ENCODE data around the gene LMBR1L. TPM values are rescaled to one million over a fixed set of nuclear protein-coding genes. Genes with fewer than 3 reads are reported as not detected.

The LMBR1L gene
- total and polyA plus RNA-seq, 10 of the 15 experiments (the other 5 are each of a cell fraction or from before 2014, with no cell fraction given) = 2.1 to 42.6 (median 20.0) TPM

DNA sequence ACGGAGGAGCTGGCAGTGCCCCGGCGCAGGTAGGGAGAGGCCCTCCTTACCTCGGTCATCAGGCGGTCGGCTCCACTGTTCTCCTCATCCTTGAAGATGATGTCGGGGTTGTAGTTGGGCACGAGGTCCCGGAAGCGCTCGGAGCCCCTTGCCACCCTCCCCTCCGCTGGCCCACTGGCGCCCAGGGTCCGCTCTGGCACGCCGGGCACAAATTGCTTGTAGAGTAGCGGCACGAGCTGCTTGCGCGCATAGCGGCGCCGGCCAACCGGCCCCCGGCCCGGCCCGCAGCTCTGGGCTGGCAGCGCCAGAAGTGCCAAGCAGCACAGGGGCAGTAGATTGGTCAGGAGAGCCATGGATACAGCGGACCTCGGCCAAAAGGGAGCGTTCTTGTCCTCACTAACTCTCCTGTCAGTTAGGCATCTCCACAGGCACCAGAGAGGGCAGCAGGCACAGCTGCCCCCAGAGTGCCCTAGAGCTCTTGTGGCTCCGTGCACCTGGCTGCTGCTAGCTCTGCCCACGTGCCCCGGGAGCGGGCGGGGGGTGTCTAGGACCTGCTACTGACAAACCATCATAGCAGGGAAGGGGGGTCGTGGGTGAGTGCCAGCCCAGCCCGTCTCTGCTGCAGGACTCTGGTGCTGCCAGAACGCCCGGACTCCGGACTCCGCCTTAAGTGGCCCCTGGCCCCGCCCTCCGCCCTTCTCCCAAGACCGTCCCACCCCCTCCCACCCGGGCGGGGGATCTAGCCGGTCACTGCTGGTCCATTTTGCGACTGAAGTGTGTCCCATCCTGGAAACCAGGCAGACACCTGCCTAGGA is 16.3 kb downstream of the LMBR1L start, which contains the start of gene DHH:
Gene DHH, minus strand, starts transcription at position 642 of the 815 bp plus-strand sequence. Its CDS starts 289 bp downstream, at position 353.
- Histone ChIP-seq H3K27ac (ENCODE audit: control insufficient read depth, insufficient read depth) (no peak within 1 kb of the TSS), H3K9me3 (replicated peaks; ENCODE audit: control insufficient read depth, insufficient read depth, low read length) (no peaks in the 10 kb centered on the region), H3K9ac (ENCODE audit: control insufficient read depth, insufficient read depth, low read length) (no peak within 1 kb of the TSS), H3K4me1 (ENCODE audit: control insufficient read depth, insufficient read depth, low read length) (0 out of 2 replicates have a peak, but pooled peaks cover 3% of the 10 kb centered on the region), H3K4me3 (no peak within 1 kb of the TSS), H2AFZ (ENCODE audit: control insufficient read depth, low read depth, low read length) (no peak within 1 kb of the TSS), H4K20me1 (ENCODE audit: control insufficient read depth, insufficient read depth) (no peaks in the 10 kb centered on the region), H3K27me3 (replicated peaks in 1 of 2; ENCODE audit: control insufficient read depth in 2 of 2, insufficient read depth in 2 of 2, low read length in 1 of 2) (peaks cover 27 to 38% of the 10 kb centered on the region in 2 experiments), H3K4me2 (ENCODE audit: control insufficient read depth, insufficient read depth) (no peak within 1 kb of the TSS), H3K36me3 (ENCODE audit: control insufficient read depth in 2 of 2, insufficient read depth in 2 of 2, low read length in 1 of 2) (peaks cover 0 to 3% of the 10 kb centered on the region in 2 experiments; a peak in 2 of 4 replicates), H3K79me2 (ENCODE audit: control insufficient read depth, insufficient read depth, low read length) (no peaks in the 10 kb centered on the region)
- no TSS peak for BruUV-seq (replicated peaks)
- DNase-seq (ENCODE audit: low read depth, low spot score) (no peak), ATAC-seq (peak; percentile 13), FAIRE-seq (no peak)
- CTCF ChIA-PET = interaction anchor here (0.6 to 12.2 kb wide), 10 partner anchors 8 to 141 kb away, joined by 3 to 244 read pairs (median 11); partner anchors contain the start of genes DDN, LMBR1L, RHEBL1 and TUBA1B
- POLR2A ChIA-PET = interaction anchor here (0.6 to 3.6 kb wide), 5 partner anchors 8 to 36 kb away, joined by 3 to 11 read pairs (median 7); partner anchors contain the start of genes LMBR1L and TUBA1B
- SMC1A ChIA-PET (ENCODE audit: uncharacterized antibody, unreplicated experiment) = interaction anchor here (1.0 to 6.8 kb wide), 7 partner anchors 10 to 243 kb away, joined by 3 to 64 read pairs (median 5); partner anchors contain the start of genes DDX23, LMBR1L and RHEBL1
- RAD21 ChIA-PET (ENCODE audit: unreplicated experiment) = interaction anchor here (0.7 to 5.9 kb wide), 5 partner anchors 25 to 439 kb away, joined by 3 to 66 read pairs (median 3); partner anchors contain the start of gene RHEBL1
- intact Hi-C loops (cut with micrococcal nuclease; ENCODE audit: unreplicated experiment) (loop anchor here (5.0 kb wide), 1 partner anchor 97 kb away; the partner anchor contains the start of gene DDN), in situ Hi-C loops (cut with MboI) (no loop called here)
- peak; percentile 71 for TF ChIP-seq SUZ12 (IDR thresholded peaks at IDR 0.05; ENCODE audit: unreplicated experiment)
- TF ChIP-seq MXI1 (IDR thresholded peaks at IDR 0.05; ENCODE audit: low read depth, low read length) = no peak
- no peak for TF ChIP-seq ATF7 (IDR thresholded peaks at IDR 0.05; ENCODE audit: low read depth)
- WGBS (ENCODE audit: insufficient coverage, insufficient replicate concordance, low lambda C conversion rate, missing lambda C conversion rate) = 11% methylated on average over 49 of the region's 49 CpGs

DNA sequence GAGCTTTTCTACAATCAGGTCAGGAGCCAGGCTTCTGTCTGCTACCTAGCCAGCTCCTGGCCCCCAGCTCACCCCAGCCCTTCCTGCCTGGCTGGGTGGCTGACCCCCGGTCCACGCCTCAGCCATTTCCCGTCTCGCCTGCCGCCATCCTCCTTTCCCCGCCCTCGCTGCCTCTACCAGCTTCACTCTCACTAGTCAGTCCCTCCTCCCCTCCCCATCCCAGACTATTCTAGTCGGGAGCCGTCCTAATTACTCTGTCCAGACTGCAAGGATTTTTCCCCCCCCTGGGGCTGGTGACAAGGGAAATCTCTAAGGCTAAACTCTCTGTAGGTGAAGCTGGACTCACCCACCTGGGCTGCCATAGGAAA is 16.9 kb downstream of the LMBR1L start:
- ChIA-PET POLR2A (interaction anchor here (0.6 to 3.6 kb wide), 4 partner anchors 14 to 58 kb away, joined by 3 to 11 read pairs (median 8); partner anchors contain the start of genes LMBR1L and TUBA1B), SMC1A (ENCODE audit: uncharacterized antibody, unreplicated experiment) (interaction anchor here (1.0 to 6.8 kb wide), 7 partner anchors 9 to 242 kb away, joined by 3 to 64 read pairs (median 5); partner anchors contain the start of genes DDX23, LMBR1L and RHEBL1), CTCF (interaction anchor here (1.1 to 12.2 kb wide), 7 partner anchors 8 to 97 kb away, joined by 3 to 244 read pairs (median 37); partner anchors contain the start of genes DDN, LMBR1L, RHEBL1 and TUBA1B), RAD21 (ENCODE audit: unreplicated experiment) (interaction anchor here (0.7 to 5.9 kb wide), 5 partner anchors 24 to 439 kb away, joined by 3 to 66 read pairs (median 3); partner anchors contain the start of gene RHEBL1)
- H3K9me3 ChIP-seq (replicated peaks; ENCODE audit: control insufficient read depth, insufficient read depth, low read length) = no peaks in the 10 kb centered on the region
- ATAC-seq (no peak), FAIRE-seq (no peak), DNase-seq (ENCODE audit: low read depth, low spot score) (no peak)
- no peak overlapping the region for H3K4me2 ChIP-seq (ENCODE audit: control insufficient read depth, insufficient read depth)
- BruUV-seq (replicated peaks) = no TSS peak
- H4K20me1 ChIP-seq (ENCODE audit: control insufficient read depth, insufficient read depth) = no peaks in the 10 kb centered on the region
- H2AFZ ChIP-seq (ENCODE audit: control insufficient read depth, low read depth, low read length) = no peak overlapping the region
- intact Hi-C loops (cut with micrococcal nuclease; ENCODE audit: unreplicated experiment) (loop anchor here (5.0 kb wide), 1 partner anchor 96 kb away; the partner anchor contains the start of gene DDN), in situ Hi-C loops (cut with MboI) (no loop called here)
- no peak overlapping the region for H3K27ac ChIP-seq (ENCODE audit: control insufficient read depth, insufficient read depth)
- H3K9ac ChIP-seq (ENCODE audit: control insufficient read depth, insufficient read depth, low read length) = no peak overlapping the region
- no peak overlapping the region for H3K4me3 ChIP-seq
- peaks cover 30 to 42% of the 10 kb centered on the region in 2 experiments for H3K27me3 ChIP-seq (replicated peaks in 1 of 2; ENCODE audit: control insufficient read depth in 2 of 2, insufficient read depth in 2 of 2, low read length in 1 of 2)
- H3K79me2 ChIP-seq (ENCODE audit: control insufficient read depth, insufficient read depth, low read length) = no peaks in the 10 kb centered on the region
- H3K36me3 ChIP-seq (ENCODE audit: control insufficient read depth in 2 of 2, insufficient read depth in 2 of 2, low read length in 1 of 2) = peaks cover 0 to 3% of the 10 kb centered on the region in 2 experiments; a peak in 2 of 4 replicates
- H3K4me1 ChIP-seq (ENCODE audit: control insufficient read depth, insufficient read depth, low read length) = 0 out of 2 replicates have a peak, but pooled peaks cover 3% of the 10 kb centered on the region
- WGBS (ENCODE audit: insufficient coverage, insufficient replicate concordance, low lambda C conversion rate, missing lambda C conversion rate) = 2% methylated on average over 9 of the region's 9 CpGs
- TF ChIP-seq PAX5 (IDR thresholded peaks at IDR 0.05; ENCODE audit: borderline replicate concordance, low read depth, low read length) (no peak), CREM (IDR thresholded peaks at IDR 0.05; ENCODE audit: low read depth) (no peak), BCL11A (IDR thresholded peaks at IDR 0.05; ENCODE audit: low read depth, low read length) (no peak), TCF12 (IDR thresholded peaks at IDR 0.05; ENCODE audit: low read depth, low read length) (no peak), WRNIP1 (IDR thresholded peaks at IDR 0.05; ENCODE audit: borderline replicate concordance, low read depth, low read length) (no peak)
- TF ChIP-seq, protein P1, sequence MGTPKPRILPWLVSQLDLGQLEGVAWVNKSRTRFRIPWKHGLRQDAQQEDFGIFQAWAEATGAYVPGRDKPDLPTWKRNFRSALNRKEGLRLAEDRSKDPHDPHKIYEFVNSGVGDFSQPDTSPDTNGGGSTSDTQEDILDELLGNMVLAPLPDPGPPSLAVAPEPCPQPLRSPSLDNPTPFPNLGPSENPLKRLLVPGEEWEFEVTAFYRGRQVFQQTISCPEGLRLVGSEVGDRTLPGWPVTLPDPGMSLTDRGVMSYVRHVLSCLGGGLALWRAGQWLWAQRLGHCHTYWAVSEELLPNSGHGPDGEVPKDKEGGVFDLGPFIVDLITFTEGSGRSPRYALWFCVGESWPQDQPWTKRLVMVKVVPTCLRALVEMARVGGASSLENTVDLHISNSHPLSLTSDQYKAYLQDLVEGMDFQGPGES (IDR thresholded peaks at IDR 0.05) = no peak
- TF ChIP-seq, protein P2, sequence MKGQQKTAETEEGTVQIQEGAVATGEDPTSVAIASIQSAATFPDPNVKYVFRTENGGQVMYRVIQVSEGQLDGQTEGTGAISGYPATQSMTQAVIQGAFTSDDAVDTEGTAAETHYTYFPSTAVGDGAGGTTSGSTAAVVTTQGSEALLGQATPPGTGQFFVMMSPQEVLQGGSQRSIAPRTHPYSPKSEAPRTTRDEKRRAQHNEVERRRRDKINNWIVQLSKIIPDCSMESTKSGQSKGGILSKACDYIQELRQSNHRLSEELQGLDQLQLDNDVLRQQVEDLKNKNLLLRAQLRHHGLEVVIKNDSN (IDR thresholded peaks at IDR 0.05; ENCODE audit: borderline replicate concordance, extremely low read length, insufficient read depth, low read depth, low read length) = no peak

All from GM12878 (cell line).